A549 (cell line): Measurements from ENCODE around the gene KHDC1. TPM values are rescaled to one million over a fixed set of nuclear protein-coding genes. Genes with fewer than 3 reads are reported as not detected.

Experiments used
- ATAC-seq, 2 experiments: fragments of 200-7000 bp in 1 of 2; fragments of >200 bp in 1 of 2; cut with Nextera tagmentation in 1 of 2; cut with Tn5 transposase in 1 of 2; 3 replicates each; pipeline versions ENCODE4 v1.8.0 to v1.9.1; 2018 to 2020; ENCODE audit warnings: mild to moderate bottlenecking in 1 of 2, moderate library complexity in 1 of 2
- CTCF ChIA-PET: fragments of 300-600 bp; sonication (Branson Sonifier 250); formaldehyde crosslinking; extraction: SDS; loops from one replicate; lab custom pipeline; 2021; ENCODE audit warnings: antibody characterized with exemption, inconsistent platforms; lab: Yijun Ruan, JAX
- POLR2A ChIA-PET: fragments of 350-600 bp; formaldehyde crosslinking; extraction: SDS; loops from one replicate; lab custom pipeline; 2021; ENCODE audit warnings: antibody characterized with exemption, inconsistent platforms; lab: Yijun Ruan, JAX
- DNase-seq, 2 experiments: peaks; one replicate each; pipeline versions ENCODE4 v3.0.0 to v3.0.0-alpha.2; 2011 to 2016; ENCODE audit warnings: low read depth in 1 of 2, low spot score in 1 of 2
- FAIRE-seq: peaks from 2 replicates; lab custom pipeline; 2011; peaks lifted over from hg19 to GRCh38; lab: Jason Lieb, UNC
- H3K27ac ChIP-seq, 2 experiments: fragments of >200 bp; sonication (Bioruptor Twin); formaldehyde crosslinking; 3 replicates each; pipeline ENCODE4 v1.5.1; 2016 to 2017
- H3K4me1 ChIP-seq: fragments of >200 bp; sonication (Bioruptor Twin); formaldehyde crosslinking; 3 replicates; pipeline ENCODE4 v1.6.1; 2016
- H3K4me2 ChIP-seq: fragments of >200 bp; sonication (Bioruptor Twin); formaldehyde crosslinking; 3 replicates; pipeline ENCODE4 v1.6.1; 2016
- H3K4me3 ChIP-seq: fragments of >200 bp; sonication (Bioruptor Twin); formaldehyde crosslinking; 3 replicates; pipeline ENCODE4 v1.5.1; 2016
- H3K9me3 ChIP-seq: fragments of >200 bp; sonication (Bioruptor Twin); formaldehyde crosslinking; 3 replicates; pipeline ENCODE4 v1.6.1; 2016
- BHLHE40 ChIP-seq: IDR thresholded peaks from 2 replicates; pipeline ENCODE4 v1.6.1; 2012; ENCODE audit warnings: low read depth, low read length, inconsistent platforms
- CBX8 ChIP-seq: fragments of 200-600 bp; sonication (generic); IDR thresholded peaks from 2 replicates; pipeline ENCODE4 v1.6.1; 2016
- CHD4 ChIP-seq: fragments of 200-600 bp; sonication (generic); IDR thresholded peaks from 2 replicates; pipeline ENCODE4 v1.6.1; 2016; ENCODE audit warnings: antibody characterized with exemption, mild to moderate bottlenecking, borderline replicate concordance
- ESRRA ChIP-seq: fragments of 150-350 bp; IDR thresholded peaks from 2 replicates; pipeline ENCODE4 v1.6.1; 2014; ENCODE audit warnings: mild to moderate bottlenecking, low read length, borderline replicate concordance
- FOSB ChIP-seq: fragments of 250-450 bp; sonication (Bioruptor Pico); IDR thresholded peaks from 2 replicates; pipeline ENCODE4 v1.5.0; 2020; ENCODE audit warnings: mild to moderate bottlenecking, moderate library complexity
- FOSL2 ChIP-seq, 2 experiments: fragments of 450-650 bp in 1 of 2; fragments of >200 bp in 1 of 2; sonication (Bioruptor Twin) in 1 of 2; formaldehyde crosslinking; IDR thresholded peaks; 2 replicates each; pipeline versions ENCODE4 v1.5.0 to v1.6.1; 2016 to 2020; ENCODE audit warnings: mild to moderate bottlenecking in 1 of 2, moderate library complexity in 1 of 2
- GATA3 ChIP-seq: IDR thresholded peaks from 2 replicates; pipeline ENCODE4 v1.6.1; 2012; ENCODE audit warnings: borderline replicate concordance
- HDAC2 ChIP-seq: fragments of 200-600 bp; sonication (generic); IDR thresholded peaks from 2 replicates; pipeline ENCODE4 v1.6.1; 2016
- HOXB13 ChIP-seq: fragments of 250-450 bp; sonication (Bioruptor Pico); IDR thresholded peaks from 2 replicates; pipeline ENCODE4 v1.5.0; 2020; ENCODE audit warnings: low read depth, mild to moderate bottlenecking, moderate library complexity
- MAFK ChIP-seq: fragments of 450-650 bp; IDR thresholded peaks from 2 replicates; pipeline ENCODE4 v1.6.1; 2014; ENCODE audit not compliant: partially characterized antibody
- MYC ChIP-seq: IDR thresholded peaks from 2 replicates; pipeline ENCODE4 v1.6.1; 2012; ENCODE audit warnings: mild to moderate bottlenecking, inconsistent platforms, low read length, improper control_type of control experiment, borderline replicate concordance
- NFE2L2 ChIP-seq: fragments of 150-350 bp; conservative IDR thresholded peaks from 2 replicates; pipeline ENCODE4 v1.6.1; 2014; ENCODE audit warnings: low read length
- NPAS2 ChIP-seq: fragments of 250-450 bp; sonication (Bioruptor Pico); IDR thresholded peaks from 2 replicates; pipeline ENCODE4 v1.8.0; 2022; ENCODE audit warnings: mild to moderate bottlenecking, moderate library complexity, borderline replicate concordance
- NR3C1 ChIP-seq: fragments of >200 bp; sonication (Bioruptor Twin); formaldehyde crosslinking; IDR thresholded peaks from 3 replicates; pipeline ENCODE4 v1.6.1; 2017
- PBX3 ChIP-seq: IDR thresholded peaks from 2 replicates; pipeline ENCODE4 v1.6.1; 2012
- PHF8 ChIP-seq: fragments of 200-600 bp; sonication (generic); IDR thresholded peaks from 2 replicates; pipeline ENCODE4 v1.6.1; 2016; ENCODE audit warnings: low read depth, mild to moderate bottlenecking, antibody characterized with exemption, moderate library complexity, borderline replicate concordance
- POLR2AphosphoS2 ChIP-seq: conservative IDR thresholded peaks from 2 replicates; pipeline ENCODE4 v1.6.1; 2012; ENCODE audit warnings: low read length, improper control_type of control experiment, inconsistent platforms
- RCOR1 ChIP-seq: fragments of 150-350 bp; IDR thresholded peaks from 2 replicates; pipeline ENCODE4 v1.6.1; 2014; ENCODE audit warnings: antibody characterized with exemption, low read length, low read depth
- RFX5 ChIP-seq: fragments of 450-650 bp; IDR thresholded peaks from 2 replicates; pipeline ENCODE4 v1.7.1; 2014; ENCODE audit warnings: antibody characterized with exemption, mild to moderate bottlenecking, moderate library complexity
- SMC3 ChIP-seq: fragments of >200 bp; sonication (Bioruptor Twin); formaldehyde crosslinking; IDR thresholded peaks from 3 replicates; pipeline ENCODE4 v1.6.1; 2018; ENCODE audit warnings: inconsistent platforms
- TP53 ChIP-seq: fragments of 250-450 bp; sonication (Bioruptor Pico); IDR thresholded peaks from 2 replicates; pipeline ENCODE4 v1.5.0; 2021; ENCODE audit warnings: mild to moderate bottlenecking, moderate library complexity
- ZFP36 ChIP-seq: fragments of 450-650 bp; IDR thresholded peaks from 2 replicates; pipeline ENCODE4 v1.6.1; 2014; ENCODE audit warnings: borderline replicate concordance; ENCODE audit not compliant: partially characterized antibody
- ZSCAN20 ChIP-seq: fragments of 250-450 bp; sonication (Bioruptor Pico); IDR thresholded peaks from 2 replicates; pipeline ENCODE4 v1.8.0; 2022; ENCODE audit warnings: mild to moderate bottlenecking, moderate library complexity
- whole genome bisulfite sequencing: methylation state at CpG from one replicate; pipeline ENCODE4 v1.1.6; 2017; ENCODE audit errors: missing lambda C conversion rate; 5-methylcytosine and 5-hydroxymethylcytosine counted together
- polyA plus RNA-seq, 4 experiments: library from polyadenylated mRNA; depleted of rRNA in 3 of 4; stranded (reverse); fragments of >200 nt; fragmentation: RNase III in 1 of 4; extraction: RNeasy Plus Mini Kit Qiagen cat#74134 plus additional on column Dnase treatment in 1 of 4; gene quantifications; 2 replicates in 3 of 4; 3 replicates in 1 of 4; pipeline ENCODE4 v1.2.3, GENCODE V29; 2011 to 2017
- TF ChIP-seq, protein P1 (sequence below): fragments of 250-450 bp; sonication (Bioruptor Pico); IDR thresholded peaks from 2 replicates; pipeline ENCODE4 v1.5.0; 2020; ENCODE audit warnings: low read depth, mild to moderate bottlenecking, moderate library complexity
- TF ChIP-seq, protein P2 (sequence below): fragments of 200-600 bp; sonication (generic); IDR thresholded peaks from 2 replicates; pipeline ENCODE4 v1.6.1; 2016; ENCODE audit warnings: antibody characterized with exemption, mild to moderate bottlenecking, moderate library complexity
- TF ChIP-seq, protein P3 (sequence below): fragments of 250-450 bp; sonication (Bioruptor Pico); IDR thresholded peaks from 2 replicates; pipeline ENCODE4 v1.5.0; 2021; ENCODE audit warnings: mild to moderate bottlenecking, moderate library complexity, borderline replicate concordance

Gene KHDC1
- polyA plus RNA-seq, 2 of the 4 experiments (the other 2 are of a cell fraction): 4.5 to 5.2 TPM

DNA sequence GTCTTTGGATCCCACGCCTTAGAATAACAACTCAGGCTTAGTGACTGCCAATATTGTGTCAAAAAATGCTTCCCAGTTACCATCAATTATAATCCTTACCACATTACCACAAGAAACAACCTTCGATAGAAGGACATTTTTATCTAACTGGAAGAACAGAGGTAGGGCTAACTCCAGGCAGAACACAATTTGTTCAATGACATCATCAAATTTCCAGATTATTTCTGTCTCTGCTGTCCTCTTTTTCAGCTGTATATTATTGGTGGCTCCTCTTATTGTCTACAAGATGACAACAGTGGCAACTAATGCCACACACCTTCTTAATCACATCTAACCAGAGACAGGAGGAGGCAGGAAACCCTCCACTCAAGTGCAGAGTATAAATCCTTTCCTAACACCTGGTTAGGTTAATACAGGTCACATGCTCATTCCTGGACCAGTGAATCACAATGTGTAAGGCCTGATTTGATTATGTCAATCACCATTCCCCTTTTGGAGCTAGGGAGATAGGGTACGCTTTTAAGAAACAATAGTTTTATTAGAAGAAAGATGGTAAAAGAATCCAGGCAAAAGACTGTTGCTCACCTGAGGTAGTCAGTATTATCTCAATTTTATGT, 55.7 kb downstream of the KHDC1 start:
- Histone ChIP-seq H3K9me3 (no peaks in the 10 kb centered on the region), H3K4me3 (no peak overlapping the region), H3K27ac (no peak overlapping the region), H3K4me2 (no peak overlapping the region), H3K4me1 (no peaks in the 10 kb centered on the region)
- ChIA-PET POLR2A (no interaction called here), CTCF (no interaction called here)
- DNase-seq: no peak
- 68% methylated on average over 3 of the region's 3 CpGs for WGBS
- no peak for ATAC-seq
- FAIRE-seq: no peak
- no peak for TF ChIP-seq CHD4
- no peak for TF ChIP-seq SMC3
- TF ChIP-seq ESRRA: no peak
- no peak for TF ChIP-seq NR3C1
- TF ChIP-seq, protein P1, sequence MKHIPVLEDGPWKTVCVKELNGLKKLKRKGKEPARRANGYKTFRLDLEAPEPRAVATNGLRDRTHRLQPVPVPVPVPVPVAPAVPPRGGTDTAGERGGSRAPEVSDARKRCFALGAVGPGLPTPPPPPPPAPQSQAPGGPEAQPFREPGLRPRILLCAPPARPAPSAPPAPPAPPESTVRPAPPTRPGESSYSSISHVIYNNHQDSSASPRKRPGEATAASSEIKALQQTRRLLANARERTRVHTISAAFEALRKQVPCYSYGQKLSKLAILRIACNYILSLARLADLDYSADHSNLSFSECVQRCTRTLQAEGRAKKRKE: no peak
- no peak for TF ChIP-seq BHLHE40
- no peak for TF ChIP-seq NFE2L2
- TF ChIP-seq HDAC2: no peak
- no peak for TF ChIP-seq GATA3
- no peak for TF ChIP-seq CBX8

DNA sequence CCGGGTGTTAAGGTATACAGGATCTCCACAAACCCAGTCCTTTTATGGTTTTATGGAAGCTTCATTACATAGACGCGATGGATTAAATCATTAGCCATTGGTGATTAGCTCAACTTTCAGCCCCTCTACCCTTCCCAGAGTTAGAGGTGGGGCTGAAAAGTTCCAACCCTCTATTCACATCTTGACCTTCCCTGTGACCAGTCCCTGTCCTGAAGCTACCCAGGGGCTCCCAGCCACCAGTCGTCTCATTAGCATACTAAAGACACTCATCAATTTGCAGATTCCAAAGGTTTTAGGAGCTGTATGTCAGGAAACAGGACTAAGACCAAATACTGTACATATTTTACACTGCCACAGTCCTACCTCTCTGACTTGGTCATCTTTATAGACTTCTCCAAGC, 58.7 kb downstream of the KHDC1 start:
- FAIRE-seq (no peak), DNase-seq (no peak), ATAC-seq (no peak)
- CTCF ChIA-PET: interaction anchor here (0.9 kb wide), 1 partner anchor 23 kb away, joined by 4 read pairs; no protein-coding TSS in a partner anchor
- Histone ChIP-seq H3K4me2 (no peak overlapping the region), H3K4me3 (no peak overlapping the region), H3K9me3 (no peaks in the 10 kb centered on the region), H3K27ac (no peak overlapping the region), H3K4me1 (no peaks in the 10 kb centered on the region)
- TF ChIP-seq MYC (no peak), POLR2AphosphoS2 (no peak), RFX5 (no peak), FOSB (CRISPR knock-in tag) (no peak), TP53 (CRISPR knock-in tag) (no peak), MAFK (no peak), NPAS2 (CRISPR knock-in tag) (no peak), FOSL2 (IDR thresholded peaks at IDR 0.05) (no peak), FOSL2 (CRISPR knock-in tag; IDR thresholded peaks at IDR 0.05) (no peak), RCOR1 (no peak), ZFP36 (no peak), ZSCAN20 (no peak), PBX3 (no peak), PHF8 (no peak), HOXB13 (CRISPR knock-in tag) (no peak), HDAC2 (no peak), NFE2L2 (no peak)
- TF ChIP-seq, protein P2, sequence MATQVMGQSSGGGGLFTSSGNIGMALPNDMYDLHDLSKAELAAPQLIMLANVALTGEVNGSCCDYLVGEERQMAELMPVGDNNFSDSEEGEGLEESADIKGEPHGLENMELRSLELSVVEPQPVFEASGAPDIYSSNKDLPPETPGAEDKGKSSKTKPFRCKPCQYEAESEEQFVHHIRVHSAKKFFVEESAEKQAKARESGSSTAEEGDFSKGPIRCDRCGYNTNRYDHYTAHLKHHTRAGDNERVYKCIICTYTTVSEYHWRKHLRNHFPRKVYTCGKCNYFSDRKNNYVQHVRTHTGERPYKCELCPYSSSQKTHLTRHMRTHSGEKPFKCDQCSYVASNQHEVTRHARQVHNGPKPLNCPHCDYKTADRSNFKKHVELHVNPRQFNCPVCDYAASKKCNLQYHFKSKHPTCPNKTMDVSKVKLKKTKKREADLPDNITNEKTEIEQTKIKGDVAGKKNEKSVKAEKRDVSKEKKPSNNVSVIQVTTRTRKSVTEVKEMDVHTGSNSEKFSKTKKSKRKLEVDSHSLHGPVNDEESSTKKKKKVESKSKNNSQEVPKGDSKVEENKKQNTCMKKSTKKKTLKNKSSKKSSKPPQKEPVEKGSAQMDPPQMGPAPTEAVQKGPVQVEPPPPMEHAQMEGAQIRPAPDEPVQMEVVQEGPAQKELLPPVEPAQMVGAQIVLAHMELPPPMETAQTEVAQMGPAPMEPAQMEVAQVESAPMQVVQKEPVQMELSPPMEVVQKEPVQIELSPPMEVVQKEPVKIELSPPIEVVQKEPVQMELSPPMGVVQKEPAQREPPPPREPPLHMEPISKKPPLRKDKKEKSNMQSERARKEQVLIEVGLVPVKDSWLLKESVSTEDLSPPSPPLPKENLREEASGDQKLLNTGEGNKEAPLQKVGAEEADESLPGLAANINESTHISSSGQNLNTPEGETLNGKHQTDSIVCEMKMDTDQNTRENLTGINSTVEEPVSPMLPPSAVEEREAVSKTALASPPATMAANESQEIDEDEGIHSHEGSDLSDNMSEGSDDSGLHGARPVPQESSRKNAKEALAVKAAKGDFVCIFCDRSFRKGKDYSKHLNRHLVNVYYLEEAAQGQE: no peak
- TF ChIP-seq, protein P3, sequence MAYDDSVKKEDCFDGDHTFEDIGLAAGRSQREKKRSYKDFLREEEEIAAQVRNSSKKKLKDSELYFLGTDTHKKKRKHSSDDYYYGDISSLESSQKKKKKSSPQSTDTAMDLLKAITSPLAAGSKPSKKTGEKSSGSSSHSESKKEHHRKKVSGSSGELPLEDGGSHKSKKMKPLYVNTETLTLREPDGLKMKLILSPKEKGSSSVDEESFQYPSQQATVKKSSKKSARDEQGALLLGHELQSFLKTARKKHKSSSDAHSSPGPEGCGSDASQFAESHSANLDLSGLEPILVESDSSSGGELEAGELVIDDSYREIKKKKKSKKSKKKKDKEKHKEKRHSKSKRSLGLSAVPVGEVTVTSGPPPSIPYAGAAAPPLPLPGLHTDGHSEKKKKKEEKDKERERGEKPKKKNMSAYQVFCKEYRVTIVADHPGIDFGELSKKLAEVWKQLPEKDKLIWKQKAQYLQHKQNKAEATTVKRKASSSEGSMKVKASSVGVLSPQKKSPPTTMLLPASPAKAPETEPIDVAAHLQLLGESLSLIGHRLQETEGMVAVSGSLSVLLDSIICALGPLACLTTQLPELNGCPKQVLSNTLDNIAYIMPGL (CRISPR knock-in tag): no peak
- POLR2A ChIA-PET: interaction anchor here (0.7 kb wide), 1 partner anchor 185 kb away, joined by 5 read pairs; no protein-coding TSS in a partner anchor
- WGBS: 78% methylated on average over 4 of the region's 4 CpGs
